Fibroblast of the aortic adventitia (primary cell): ENCODE results near the gene SLAMF1. TPM values are rescaled to one million over a fixed set of nuclear protein-coding genes. Genes with fewer than 3 reads are reported as not detected.

Experiments
- DNase-seq: peaks from one replicate; pipeline ENCODE4 v3.0.0-alpha.2; 2010; ENCODE audit warnings: low read depth
- H3K4me3 ChIP-seq: 2 replicates; pipeline ENCODE4 v1.5.1; 2011; ENCODE audit warnings: low read depth, mild to moderate bottlenecking, control low read depth, low read length, moderate library complexity
- CTCF ChIP-seq: IDR thresholded peaks from 2 replicates; pipeline ENCODE4 v1.5.1; 2011; ENCODE audit warnings: mild to moderate bottlenecking, low read length, control low read depth, inconsistent platforms; ENCODE audit not compliant: insufficient read depth
- total RNA-seq: library from RNA; depleted of rRNA; stranded (reverse); fragments of >200 nt; gene quantifications from 2 replicates; pipeline ENCODE4 v1.2.3, GENCODE V29; 2012; ENCODE audit warnings: low replicate concordance

SLAMF1 gene
- total RNA-seq, 1 donor, result not detected

GRCh38 chr1:160636547-160636946, 10.3 kb downstream of the SLAMF1 start:
- TF ChIP-seq CTCF, result no peak
- no peak overlapping the region for H3K4me3 ChIP-seq
- no peak for DNase-seq

DNA sequence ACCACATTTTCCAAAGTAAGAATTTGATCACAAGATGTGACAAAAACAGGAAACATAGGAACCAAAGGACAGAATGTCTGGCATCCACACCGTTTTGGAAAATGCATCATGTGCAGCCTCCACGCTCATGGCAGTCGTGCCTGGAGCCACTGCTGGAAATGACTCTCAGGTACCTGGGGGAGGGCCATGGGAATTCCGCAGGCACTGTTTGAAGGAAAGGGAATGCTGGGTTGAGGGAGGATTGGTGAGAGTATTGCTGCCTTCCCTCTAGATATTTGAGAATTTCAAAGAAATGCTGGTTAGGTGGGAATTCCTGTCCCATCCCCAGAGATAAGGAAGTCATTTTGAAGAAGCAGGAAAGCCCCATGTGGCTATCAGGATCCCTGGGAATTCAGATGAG, 10.8 kb downstream of the SLAMF1 start:
- no peak overlapping the region for H3K4me3 ChIP-seq
- DNase-seq, result no peak
- TF ChIP-seq CTCF, result no peak

- H3K4me3 ChIP-seq, result no peak overlapping the region
- no peak for DNase-seq
- no peak for TF ChIP-seq CTCF
Observed at GRCh38 chr1:160634543-160635491, 12.0 kb downstream of the SLAMF1 start.

DNA sequence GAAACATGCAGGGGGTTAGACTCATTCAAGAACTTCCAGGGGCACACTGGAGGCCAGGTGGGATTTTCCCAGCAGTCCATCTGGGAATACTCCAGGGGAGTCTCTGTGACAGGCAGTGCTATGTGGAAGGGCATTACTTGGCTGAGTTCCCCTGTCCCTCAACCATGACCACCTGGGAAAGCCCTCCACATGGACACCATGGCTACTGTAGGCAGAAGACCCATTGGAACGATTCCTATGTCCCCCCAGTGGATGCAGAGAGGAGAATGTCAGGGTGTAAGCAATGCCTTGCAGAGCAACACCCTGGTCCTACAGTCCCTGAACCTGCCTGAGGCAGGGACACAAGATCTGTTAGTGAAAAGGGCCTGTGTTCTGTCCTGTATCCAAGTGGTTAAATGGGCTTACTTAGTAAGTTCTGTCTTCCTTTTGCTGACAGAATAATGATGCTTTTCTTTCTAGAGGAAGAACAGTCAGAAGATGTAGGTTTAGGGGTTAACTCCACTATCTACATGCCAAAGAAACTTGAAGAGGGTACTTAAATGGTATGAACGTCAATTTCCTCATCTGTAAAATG, 13.4 kb downstream of the SLAMF1 start:
- DNase-seq, result no peak
- no peak overlapping the region for H3K4me3 ChIP-seq
- TF ChIP-seq CTCF, result no peak

- TF ChIP-seq CTCF, result no peak
- no peak overlapping the region for H3K4me3 ChIP-seq
- DNase-seq, result no peak
Observed at GRCh38 chr1:160631983-160632625, 14.7 kb downstream of the SLAMF1 start.

DNA sequence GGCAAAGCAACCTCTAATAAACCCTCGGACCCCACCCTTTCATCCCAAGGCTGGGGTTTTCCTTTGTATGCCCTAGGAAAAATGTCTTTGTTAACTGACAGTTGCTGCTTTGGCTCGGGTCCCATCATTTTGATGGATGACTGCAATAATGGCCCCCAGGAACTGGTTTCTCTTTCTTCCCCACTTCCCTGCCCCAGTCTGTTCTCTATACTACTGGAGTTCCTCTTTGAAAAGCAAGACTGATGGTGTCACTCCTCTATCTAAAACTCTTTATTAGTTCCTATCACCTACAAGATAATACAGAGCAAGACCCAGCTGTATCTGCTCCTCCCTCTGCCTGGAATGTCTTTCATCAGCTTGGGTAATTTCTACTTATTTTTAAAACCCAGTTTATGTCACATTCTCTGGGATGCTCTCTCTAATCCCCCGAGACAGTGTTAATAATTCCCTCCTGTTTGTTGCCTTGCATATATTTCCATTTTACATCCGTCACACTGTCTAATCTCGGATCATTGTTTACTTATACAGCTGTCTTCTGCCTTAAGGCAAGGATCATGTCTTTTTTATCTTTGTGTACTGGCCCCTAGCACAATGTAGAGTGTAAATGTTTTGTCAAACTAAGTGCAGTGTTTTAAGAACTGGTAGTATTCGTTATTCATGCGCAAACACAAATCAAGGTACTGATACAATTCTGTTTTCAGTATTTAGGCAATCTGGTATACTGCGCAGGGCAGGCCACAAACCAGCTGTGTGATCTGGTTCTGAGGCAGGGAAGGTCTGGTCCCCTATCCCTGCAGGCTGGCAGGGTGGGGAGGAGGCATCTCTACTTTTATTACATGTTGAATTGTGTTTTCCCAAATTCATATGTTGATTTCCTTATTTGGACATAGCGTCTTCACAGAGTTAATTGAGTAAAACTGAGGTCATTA, 16.1 kb downstream of the SLAMF1 start:
- no peak for DNase-seq
- no peak overlapping the region for H3K4me3 ChIP-seq
- no peak for TF ChIP-seq CTCF
